HG03066 (cell line): ENCODE data around the gene NLRP7.
"Not testable (repeated sequence)": the region's sequence is repeated elsewhere in the genome, so short reads cannot be mapped to it uniquely, and the experiment has no call there.

Experiments
- ATAC-seq: cut with Tn5 transposase; IDR thresholded peaks from one replicate; pipeline ENCODE4 v1.9.1; 2021; ENCODE audit warnings: low read depth; ENCODE audit not compliant: unreplicated experiment

NLRP7 gene

DNA sequence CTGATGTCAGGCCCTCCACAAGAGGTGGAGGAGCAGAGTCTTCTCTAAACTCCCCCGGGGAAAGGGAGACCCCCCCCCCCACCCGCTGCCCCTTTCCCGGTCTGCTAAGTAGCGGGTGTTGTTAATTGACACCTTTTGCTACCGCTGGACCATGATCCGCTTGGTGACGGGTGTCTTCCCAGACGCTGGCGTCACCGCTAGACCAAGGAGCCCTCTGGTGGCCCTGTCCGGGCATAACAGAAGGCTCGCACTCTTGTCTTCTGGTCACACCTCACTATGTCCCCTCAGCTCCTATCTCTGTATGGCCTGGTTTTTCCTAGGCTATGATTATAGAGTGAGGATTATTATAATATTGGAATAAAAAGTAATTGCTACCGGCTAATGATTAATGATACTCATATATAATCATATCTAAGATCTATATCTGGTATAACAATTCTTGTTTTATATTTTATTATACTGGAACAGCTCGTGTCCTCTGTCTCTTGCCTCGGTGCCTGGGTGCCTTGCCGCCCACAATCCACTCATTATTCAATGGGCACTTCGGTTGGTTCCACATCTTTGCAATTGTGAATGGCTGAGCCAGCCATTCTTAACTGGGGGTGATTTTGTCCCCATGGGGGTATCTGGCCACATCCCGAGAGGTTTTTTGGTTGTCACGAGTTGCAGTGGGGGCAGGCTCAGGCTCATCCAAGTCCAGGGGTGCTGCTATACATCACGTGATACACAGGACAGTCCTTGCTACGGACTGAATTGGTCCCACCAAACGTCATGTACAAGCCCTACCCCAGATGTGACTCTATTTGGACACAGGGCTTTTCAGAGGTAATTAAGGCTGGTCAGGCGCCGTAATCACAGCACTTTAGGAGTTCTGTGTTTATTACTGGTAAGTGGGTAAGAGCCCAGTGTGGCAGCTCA lies 27.4 kb downstream of the NLRP7 start:
- not testable (repeated sequence) for ATAC-seq

DNA sequence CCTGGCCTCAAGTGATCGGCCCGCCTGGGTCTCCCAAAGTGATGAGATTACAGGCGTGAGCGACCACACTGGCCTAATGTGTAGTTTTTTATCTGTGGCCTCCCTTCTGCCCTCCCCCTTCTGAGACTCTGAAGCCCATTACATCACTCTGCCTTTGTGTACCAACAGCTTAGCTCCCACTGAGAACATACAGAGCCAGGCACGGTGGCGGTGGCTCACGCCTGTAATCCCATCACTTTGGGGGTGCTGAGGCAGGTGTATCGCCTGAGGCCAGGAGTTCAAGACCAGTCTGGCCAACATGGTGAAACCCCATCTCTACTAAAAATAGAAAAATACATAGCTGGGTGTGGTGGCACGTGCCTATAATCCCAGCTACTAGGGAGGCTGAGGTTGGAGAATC lies 28.8 kb downstream of the NLRP7 start:
- ATAC-seq: no peak

DNA sequence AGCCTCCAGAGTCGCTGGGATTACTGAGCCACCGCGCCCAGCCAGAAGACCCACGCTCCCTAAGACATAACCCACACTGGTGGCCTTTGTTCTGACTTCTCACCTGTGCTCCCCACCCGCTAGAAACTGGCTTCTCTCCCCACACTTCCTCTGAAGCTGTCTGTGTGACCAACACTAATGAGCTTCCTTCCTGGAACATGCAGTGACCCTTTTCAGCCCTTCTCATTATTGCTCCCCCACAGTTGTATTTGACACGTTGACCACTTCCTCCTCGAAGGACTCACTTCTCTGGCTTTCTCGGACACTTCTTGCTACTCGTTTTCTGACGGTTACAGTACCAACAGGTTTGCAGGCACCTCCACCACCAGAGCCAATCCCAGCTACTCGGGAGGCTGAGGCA lies 30.5 kb downstream of the NLRP7 start:
- ATAC-seq: no peak

DNA sequence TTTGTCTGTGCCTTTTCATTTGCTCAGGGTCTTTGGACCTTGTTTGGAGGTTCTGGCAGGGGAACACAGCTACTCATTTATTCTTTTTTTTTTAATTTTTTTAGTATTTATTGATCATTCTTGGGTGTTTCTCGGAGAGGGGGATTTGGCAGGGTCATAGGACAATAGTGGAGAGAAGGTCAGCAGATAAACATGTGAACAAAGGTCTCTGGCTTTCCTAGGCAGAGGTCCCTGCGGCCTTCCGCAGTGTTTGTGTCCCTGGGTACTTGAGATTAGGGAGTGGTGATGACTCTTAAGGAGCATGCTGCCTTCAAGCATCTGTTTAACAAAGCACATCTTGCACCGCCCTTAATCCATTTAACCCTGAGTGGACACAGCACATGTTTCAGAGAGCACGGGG lies 39.4 kb downstream of the NLRP7 start:
- ATAC-seq: not testable (repeated sequence)

DNA sequence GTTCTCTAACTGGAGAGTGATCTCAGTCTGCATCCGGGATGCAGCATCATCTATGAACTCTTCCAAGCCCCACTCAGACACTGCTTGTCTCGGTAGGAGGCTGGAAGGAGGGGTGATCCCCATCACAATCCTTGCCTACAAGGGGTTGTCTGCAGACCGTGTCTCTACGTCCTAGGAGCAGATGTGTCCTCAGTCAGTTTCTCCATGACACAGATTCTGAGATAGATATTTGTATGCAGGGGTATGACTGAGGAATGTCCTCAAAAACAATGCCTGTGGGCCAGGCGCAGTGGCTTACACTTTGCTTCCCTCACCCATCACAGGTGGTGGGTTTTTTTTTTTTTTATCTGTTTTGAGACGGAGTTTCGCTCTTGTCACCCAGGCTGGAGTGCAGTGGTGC lies 40.5 kb downstream of the NLRP7 start:
- no peak for ATAC-seq

DNA sequence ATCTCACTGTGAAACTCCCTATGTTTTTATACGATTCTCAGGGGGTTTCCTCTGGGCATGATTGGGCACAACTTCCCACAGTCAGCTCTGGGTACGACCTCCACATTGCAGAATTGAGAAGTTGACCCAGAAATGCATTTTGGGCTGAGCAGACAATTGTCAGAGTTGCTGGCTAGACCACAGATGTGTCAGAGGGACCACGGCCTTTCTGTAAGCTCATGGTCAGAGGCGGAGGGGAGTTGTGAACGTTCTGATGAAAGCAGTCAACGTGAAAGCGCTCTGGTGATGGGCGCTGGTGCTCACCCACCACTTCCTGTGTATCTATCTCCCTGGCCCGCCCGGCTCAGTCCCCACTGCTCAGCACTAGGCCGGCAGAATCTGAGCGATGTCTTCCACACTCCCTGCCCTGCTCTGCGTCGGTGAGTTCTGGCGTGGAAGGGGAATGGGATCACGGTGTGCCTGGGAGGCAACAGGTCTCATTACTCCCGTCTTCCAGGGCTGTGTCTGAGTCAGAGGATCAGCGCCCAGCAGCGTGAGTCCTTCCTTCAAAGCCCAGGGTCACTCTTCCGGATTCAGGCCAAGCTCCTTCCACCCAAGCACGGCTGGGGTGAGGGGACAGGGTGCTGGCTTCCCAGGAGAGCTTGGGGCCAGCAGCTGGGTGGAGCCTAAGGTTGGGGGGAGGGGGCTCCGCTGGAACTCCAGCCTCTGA lies 41.4 kb downstream of the NLRP7 start, which contains the start of gene NCR1:
TSS of gene NCR1 (plus strand) at position 346 of the 709 bp plus-strand sequence. CDS start at position 386, 40 bp downstream.
- ATAC-seq: no peak

DNA sequence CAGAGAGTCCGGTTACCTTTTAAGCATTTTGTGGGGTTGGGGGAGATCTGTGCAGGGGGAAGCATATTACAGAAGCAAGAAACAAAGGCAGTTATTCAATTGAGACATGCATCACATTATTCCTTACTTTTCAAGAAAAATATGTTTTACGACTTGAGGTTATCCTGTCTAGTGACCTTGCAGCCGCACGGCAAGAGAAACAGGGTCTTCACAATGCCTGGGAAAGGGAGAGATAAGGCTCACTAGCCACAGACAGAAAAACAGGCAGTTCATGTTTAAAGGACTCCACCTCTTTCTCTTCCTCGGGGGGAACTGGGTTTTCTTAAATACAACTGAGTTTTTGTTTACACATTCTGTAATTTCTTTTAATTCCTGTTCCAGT lies 41.9 kb downstream of the NLRP7 start:
- no peak for ATAC-seq

DNA sequence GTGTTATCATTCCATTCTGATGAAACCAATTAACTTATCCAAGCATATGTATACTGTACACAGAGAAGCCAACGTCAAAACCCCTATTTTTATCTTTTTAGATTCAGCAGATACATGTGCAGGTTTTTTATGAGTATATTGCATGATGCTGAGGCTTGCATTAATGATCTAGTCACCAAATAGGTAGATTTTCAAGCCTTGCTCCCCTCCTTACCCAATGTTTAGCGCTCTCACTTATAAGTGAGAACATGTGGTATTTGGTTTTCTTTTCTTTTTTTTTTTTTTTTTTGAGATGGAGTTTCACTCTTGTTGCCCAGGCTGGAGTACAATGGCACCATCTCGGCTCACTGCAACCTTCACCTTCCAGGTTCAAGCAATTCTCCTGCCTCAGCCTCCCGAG lies 43.1 kb downstream of the NLRP7 start:
- not testable (repeated sequence) for ATAC-seq

DNA sequence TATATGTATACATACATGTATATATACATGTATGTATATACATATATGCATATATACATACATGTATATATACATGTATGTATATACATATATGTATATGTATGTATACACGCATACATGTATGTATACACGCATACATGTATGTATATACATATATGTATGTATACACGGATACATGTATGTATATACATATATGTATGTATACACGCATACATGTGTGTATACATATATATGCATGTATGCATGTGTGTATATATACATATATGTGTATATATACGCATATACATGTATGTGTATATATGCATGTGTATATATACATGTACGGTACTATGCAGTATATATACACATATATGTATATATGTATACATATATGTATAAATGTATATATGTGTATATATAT lies 44.0 kb downstream of the NLRP7 start:
- ATAC-seq: no peak

DNA sequence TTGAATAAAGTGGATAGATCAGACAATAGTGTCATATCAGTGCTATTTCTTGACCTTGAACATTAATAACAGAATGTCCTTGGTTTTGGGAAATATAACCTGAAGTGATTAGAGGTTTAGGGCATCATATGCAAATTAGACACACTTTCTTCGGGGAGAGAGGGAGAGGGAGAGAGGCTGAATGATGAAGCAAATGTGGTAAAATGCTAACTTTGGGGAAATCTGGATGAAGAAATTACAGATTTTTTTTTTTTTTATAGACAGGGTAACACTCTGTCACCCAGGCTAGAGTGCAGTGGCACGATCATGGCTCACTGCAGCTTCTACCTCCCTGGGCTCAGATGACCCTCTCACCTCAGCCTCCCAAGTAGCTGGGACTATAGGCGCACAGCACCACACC lies 45.3 kb downstream of the NLRP7 start:
- no peak for ATAC-seq

DNA sequence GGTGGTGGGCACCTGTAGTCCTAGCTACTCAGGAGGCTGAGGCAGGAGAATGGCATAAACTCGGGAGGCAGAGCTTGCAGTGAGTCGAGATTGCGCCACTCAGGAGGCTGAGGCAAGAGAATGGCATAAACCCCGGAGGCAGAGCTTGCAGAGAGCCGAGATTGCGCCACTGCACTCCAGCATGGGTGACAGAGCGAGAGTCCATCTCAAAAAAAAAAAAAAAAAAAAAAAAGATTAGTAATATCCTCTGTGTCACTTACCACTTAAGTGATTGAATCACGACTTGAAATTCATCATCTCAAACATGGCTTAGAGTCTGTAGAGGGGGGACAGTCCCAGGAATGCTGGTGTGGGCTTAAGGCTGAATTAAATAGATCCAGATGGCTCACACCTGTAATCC lies 46.2 kb downstream of the NLRP7 start:
- not testable (repeated sequence) for ATAC-seq

DNA sequence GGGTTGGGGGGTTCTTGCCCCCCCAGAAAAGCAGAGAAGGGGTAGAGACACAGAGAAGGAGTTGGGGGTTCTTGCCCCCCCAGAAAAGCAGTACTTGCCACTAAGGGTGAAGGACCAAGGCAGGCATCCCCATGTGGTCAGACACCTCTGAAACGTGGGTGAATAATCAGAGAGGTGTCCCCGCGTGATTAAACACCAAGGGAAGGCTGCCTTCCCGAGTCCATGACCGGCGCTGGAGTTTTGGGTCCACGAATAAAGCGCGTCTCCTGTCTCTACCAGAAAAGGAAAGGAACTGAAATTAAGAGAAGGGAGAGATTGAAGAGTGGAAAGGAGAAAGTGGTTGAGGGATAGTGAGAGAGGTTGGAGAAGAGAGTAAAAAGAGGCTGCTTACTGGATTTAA lies 47.7 kb downstream of the NLRP7 start:
- ATAC-seq: not testable (repeated sequence)

DNA sequence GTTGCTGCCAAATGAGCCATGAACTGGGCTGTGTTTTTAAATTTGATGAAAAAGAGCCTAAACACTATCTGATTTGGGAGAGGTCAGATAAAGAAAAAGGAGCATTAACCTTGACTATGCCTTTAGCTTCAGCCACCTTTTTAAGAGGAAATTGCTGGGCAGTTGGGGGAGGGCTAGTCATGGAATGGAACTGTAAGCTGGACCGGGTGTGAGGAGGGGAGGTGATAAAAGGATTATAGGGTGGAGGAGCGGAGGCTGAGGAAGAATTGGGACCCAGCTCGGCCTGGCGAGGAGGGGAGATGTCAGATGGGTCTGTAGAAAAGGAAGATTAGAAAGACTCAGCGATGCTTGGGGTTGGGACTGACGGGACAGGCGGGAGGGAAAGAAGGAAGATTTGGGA lies 48.6 kb downstream of the NLRP7 start:
- ATAC-seq: not testable (repeated sequence)

DNA sequence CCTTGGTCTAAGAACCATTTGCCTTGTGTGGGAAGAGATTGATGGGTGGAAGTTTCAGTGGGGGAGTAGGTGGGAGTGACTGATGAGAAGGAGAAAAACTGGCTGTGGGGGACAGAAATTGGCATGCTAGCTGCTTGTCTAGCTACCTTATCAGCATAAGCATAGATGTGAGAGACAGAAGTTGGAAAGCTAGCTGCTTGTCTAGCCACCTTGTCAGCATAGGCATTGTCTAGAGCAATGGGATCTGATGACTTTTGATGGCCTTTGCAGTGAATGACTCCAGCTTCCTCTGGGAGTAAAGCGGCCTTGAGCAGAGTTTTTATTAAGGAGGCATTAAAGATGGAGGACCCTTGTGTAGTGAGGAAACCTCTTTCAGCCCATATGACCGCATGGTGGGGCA lies 51.3 kb downstream of the NLRP7 start:
- ATAC-seq: no peak

DNA sequence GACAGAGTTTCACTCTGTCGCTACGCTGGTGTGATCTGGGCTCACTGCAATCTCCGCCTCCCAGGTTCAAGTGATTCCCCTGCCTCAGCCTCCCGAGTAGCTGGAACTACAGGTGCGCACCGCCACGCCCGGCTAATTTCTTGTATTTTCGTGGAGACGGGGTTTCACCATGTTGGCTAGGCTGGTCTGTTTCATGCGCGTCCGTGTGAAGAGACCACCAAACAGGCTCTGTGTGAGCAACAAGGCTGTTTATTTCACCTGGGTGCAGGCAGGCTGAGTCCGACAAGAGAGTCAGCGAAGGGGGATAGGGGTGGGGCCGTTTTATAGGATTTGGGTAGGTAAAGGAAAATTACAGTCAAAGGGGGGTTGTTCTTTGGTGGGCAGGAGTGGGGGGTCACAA lies 53.2 kb downstream of the NLRP7 start:
- not testable (repeated sequence) for ATAC-seq

DNA sequence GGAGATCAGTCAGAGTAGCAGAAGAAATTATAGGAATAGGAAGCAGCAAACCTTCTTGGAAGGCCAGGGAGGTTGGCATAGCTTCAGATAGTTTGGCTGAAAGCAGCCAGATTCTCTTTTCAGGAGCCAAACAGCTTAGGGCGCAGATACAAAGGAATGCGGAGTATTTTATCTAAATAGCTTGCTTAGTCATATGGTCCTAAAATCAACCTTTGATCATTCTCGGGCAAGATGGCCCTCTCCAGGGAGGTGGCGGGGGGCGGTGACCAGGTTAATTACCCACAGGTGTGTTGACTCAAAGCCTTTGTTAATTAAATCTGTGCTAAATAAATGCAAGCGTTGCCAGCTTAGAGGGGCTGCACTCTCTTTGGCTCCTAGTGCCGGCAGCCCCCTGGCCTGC lies 53.9 kb downstream of the NLRP7 start:
- ATAC-seq: no peak

DNA sequence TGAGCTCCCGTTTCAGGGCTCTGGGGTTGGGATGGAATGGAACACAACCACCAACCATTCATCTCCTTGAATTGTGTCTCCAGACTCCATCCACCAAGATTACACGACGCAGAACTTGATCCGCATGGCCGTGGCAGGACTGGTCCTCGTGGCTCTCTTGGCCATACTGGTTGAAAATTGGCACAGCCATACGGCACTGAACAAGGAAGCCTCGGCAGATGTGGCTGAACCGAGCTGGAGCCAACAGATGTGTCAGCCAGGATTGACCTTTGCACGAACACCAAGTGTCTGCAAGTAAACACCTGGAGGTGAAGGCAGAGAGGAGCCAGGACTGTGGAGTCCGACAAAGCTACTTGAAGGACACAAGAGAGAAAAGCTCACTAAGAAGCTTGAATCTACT lies 57.8 kb downstream of the NLRP7 start:
- ATAC-seq: no peak

DNA sequence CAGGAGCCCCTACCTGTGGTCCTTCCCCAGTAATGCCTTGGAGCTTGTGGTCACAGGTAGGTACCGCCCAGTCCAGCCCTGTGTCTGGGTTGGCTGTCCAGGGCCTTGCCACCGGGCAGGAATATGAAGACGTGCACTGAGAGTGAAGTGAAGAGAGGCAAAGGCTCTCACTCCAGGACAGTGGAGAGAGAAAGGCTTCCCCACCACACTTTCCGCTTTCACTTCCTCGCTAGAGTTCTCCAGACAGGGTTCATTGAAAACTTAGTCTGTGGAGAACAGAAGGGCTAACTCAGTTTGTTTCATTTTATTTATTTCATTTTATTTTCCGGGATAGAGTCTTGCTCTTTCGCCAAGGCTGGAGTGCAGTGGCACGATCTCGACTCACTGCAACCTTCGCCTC lies 59.1 kb downstream of the NLRP7 start:
- ATAC-seq: no peak

DNA sequence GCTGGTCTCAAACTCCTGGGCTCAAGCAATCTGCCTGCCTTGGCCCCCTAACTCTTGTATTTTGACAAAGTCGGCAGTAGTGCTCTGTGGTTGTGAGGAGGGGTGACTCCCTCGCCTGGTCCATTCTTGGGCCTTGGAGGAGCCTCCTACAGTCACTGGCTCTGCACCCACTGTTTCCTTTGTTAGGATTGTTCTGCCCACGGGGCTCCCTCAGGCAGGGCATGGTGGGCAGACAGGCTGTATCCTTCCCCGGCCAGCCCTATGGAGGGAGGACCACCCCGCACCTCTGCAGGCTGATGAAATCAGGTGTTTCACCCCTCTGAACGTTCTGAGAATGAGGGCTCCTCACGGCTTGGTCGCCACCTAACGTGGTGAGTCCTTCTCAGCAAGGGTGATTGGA lies 64.1 kb downstream of the NLRP7 start:
- no peak for ATAC-seq

DNA sequence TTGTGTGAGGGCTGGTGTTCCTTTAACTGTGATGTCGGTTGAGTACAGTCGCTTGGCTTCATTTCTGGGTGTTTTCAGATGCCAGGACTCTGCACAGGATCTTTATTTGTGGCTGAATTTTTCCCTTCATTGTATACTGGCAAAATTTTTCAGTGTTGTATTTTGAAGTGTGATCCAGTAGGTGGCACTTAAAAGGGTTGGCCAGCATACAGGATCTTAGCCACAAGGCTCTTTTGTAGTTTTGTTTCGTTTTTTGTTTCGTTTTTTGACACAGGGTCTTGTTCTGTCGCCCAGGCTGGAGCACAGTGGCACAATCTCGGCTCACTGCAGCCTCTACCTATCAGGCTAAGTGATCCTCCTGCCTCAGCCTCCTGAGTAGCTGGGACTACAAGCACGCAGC lies 64.6 kb downstream of the NLRP7 start:
- ATAC-seq: no peak

DNA sequence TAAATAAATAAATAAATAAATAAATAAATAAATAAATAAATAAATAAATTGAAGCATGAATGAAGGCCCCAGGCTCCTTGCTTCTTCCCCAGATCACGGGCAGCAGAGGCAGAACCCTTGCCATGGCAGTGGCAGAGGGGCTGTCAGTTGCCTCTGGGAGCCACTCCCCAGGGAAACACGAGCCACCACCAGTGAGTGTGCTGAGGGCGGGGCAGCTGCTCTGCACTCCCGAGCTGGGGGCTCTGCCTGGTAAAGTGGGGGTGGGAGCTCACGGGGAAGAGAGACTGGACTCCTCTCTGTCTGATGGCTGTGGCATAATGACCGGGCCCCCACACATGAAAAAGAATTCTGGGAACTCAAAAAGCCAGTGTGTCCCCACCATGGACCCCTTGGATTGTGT lies 65.4 kb downstream of the NLRP7 start:
- ATAC-seq: no peak

DNA sequence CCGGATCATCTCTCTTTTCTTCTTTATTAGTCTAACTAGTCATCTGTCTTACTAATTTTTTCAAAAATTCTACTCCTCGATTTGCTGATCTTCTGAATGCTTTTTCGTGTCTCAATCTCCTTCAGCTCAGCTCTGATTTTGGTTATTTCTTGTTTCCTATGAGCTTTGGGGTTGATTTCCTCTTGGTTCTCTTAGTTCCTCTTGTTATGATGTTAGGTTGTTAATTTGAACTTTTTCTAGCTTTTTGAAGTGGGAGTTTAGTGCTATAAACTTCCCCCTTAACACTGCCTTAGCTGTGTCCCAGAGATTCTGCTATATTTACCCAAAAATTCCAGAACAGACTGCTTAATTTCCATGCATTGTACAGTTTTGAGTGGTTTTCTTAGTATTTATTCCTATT lies 69.9 kb downstream of the NLRP7 start:
- no peak for ATAC-seq
